HG02840 (cell line): Measurements from ENCODE around the gene CDT1.

Experiments
- ATAC-seq: cut with Tn5 transposase; IDR thresholded peaks from one replicate; pipeline ENCODE4 v1.9.1; 2021; ENCODE audit warnings: mild to moderate bottlenecking, moderate library complexity, moderate number of reproducible peaks; ENCODE audit not compliant: unreplicated experiment, low FRiP score

CDT1 gene

DNA sequence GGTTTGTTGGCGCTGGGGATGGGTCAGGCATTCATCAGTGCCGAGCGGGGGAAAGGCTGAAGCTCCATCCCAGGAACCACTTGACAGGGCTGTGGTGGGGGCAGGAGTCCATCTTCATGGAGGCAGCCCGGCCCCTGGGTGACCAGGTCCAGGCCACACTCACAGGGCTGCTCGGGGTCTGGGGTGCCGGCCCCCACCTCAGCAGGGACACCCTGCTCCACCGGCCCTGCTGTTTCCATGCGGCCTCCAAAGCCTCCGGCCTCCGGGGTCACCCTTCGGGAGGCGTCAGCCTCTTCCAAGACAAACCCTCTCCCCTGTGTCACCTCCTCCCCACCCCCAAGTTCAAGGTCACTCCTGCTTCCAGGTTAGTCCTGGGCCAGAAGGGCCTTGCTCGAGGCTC, 31.1 kb downstream of the CDT1 start:
- no peak for ATAC-seq

DNA sequence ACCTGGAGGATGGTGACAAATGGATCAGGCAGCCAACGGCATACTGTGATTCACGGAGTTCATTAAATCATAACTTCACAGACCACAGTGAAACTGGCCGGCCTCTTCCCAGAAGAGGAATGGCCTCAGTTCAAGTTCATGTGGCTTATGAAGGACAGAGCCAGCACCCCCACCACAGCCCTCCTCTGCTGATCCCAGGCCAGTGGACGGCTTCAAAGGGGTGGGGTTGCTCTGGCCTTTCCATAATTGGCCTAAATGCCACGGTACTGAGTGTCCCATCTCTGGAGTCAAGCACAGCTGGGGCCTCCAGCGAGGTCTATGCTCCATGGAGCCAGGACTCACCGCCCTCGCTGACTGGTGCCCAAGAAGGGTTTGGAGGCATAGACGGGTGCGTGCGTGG, 31.8 kb downstream of the CDT1 start:
- ATAC-seq = no peak

DNA sequence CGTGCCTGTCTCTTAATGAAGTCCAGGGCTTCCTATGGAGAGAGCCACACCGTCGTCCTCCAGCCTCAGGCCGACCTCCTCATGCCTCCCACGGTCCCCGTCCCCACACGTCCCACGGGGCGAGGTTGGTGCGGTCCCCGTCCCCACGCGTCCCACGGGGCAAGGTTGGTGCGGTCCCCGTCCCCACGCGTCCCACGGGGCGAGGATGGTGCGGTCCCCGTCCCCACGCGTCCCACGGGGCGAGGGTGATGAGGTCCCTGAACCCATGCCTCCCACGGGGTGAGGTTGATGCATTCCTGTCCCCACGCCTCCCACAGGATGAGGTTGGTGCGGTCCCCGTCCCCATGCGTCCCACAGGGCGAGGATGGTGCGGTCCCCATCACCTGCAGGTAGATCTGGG, 32.2 kb downstream of the CDT1 start:
- no peak for ATAC-seq

- ATAC-seq = no peak
Measured at GRCh38 chr16:88836791-88837190, 33.2 kb downstream of the CDT1 start.

GRCh38 chr16:88837806-88838205, 34.2 kb downstream of the CDT1 start:
- ATAC-seq = no peak

DNA sequence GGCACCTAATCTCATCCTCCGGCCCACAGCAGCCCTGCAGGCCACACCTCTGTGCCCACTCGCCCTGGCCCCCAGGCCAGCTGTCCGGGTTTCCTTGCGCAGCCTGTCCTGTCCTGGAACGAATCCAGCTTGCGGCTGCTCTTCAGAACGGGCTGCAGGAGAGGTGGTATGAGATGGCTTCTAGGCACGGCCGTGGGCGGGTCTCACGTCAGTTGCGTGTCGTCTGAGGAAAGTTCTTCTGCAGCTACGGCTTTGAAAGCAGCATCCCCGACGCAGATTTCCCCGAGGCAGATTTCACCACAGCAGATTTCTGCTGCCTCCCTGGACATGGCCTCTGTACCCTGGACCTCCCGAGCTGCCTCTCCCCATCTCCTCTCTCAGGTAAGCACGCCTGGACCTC, 35.0 kb downstream of the CDT1 start:
- no peak for ATAC-seq

DNA sequence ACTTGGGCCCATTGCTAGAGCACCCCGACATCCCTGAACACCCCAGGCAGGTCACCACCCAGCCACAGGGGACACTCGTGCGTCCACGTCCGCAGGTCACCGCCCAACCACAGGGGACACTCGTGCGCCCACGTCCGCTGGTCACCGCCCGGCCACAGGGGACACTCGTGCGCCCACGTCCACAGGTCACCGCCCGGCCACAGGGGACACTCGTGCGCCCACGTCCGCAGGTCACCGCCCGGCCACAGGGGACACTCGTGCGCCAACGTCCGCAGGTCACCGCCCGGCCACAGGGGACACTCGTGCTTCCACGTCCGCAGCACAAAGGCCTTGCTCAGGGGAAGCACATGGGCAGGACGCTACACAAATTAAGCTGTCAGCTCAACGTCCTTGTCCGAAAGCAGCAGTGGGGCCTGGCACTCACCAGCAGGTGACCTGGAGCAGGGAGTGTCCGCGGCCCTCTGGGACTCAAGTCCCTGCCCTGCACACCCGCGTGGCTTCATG, 35.5 kb downstream of the CDT1 start:
- no peak for ATAC-seq

DNA sequence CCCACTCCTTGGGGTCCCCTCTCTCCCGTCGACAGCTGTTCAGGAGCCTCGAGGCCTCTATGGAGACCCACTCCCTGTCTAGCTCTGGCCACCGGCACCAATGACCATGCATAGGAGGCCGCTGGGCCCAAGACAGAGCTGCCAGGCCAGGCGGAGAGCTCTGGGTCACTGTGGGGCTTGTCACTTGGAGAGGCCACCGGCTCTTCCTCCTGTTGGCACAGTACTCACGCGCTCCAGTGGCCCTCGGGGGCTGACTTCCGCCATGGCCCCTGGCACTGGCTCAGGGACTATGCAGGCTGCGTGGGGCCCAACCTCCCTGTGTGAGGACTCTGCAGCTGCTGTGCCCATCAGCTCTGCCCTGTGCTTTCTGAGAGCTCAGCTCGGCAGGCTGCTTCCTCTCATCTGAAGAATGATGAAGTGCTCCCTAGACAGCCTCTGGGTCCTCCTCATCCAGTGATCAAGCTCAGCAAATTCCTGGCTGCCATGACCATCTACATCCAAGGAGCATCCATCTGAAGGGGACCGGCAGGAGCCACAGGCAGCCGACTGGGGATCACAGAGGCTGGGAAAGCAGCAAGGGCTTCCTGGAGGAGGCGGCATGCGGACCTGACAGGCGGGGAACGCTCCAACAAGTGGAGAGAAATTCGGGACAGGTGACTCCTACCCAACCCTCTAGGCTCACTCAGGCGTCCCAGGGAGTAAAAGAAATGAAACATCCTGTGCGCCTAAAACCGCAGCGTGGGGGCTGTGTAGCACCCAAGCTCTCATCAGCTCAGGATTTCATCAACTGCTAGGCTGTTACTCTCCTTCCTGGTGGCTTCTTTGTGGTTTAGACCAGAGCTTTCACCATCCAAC, 36.4 kb downstream of the CDT1 start:
- no peak for ATAC-seq

GRCh38 chr16:88840600-88841215, 37.1 kb downstream of the CDT1 start:
- no peak for ATAC-seq

- ATAC-seq = no peak
Measured at GRCh38 chr16:88841521-88842307, 38.1 kb downstream of the CDT1 start.

DNA sequence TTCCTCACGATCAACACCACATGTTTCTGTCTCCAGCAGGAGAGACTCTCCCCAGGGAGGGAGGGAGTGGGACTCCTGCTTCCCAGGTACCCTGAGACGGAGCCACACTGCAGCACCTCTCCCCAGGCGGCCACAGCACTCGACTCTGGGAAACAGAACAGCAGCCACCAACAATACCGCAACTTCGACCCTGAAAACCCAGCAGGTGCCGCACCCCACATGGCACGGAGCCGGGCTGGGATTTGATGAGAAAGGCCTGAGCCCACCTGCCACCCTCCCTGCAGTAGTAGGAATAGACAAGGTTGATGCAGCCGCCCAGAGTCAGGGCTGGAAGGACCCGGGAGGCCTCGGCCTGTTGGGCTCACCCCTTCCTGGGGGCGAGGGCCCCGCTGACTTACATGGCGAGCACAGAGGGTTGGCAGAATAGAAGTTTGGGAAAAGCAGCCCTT, 38.7 kb downstream of the CDT1 start:
- no peak for ATAC-seq

GRCh38 chr16:88842806-88843205, 39.2 kb downstream of the CDT1 start:
- no peak for ATAC-seq

DNA sequence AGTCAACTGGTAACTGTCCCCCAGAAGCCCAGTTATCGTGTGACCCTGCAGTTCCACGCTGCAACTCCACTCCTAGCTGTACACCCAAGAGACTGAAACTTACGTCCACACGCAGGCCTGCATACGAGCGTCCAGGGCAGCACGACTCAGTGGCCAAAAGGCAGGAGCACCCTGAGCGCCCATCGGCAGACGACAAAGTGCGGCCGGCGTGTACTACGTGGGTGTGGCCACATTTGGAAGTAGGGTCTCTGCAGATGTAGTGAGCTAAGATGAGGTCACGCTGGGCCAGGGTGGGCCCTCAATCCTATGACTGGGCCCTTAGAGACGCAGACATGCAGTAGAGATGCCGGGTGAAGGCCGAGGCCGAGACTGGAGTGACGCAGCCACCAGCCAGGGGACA, 39.7 kb downstream of the CDT1 start:
- ATAC-seq = no peak

- ATAC-seq = no peak
Measured at GRCh38 chr16:88844419-88845036, 40.9 kb downstream of the CDT1 start.

DNA sequence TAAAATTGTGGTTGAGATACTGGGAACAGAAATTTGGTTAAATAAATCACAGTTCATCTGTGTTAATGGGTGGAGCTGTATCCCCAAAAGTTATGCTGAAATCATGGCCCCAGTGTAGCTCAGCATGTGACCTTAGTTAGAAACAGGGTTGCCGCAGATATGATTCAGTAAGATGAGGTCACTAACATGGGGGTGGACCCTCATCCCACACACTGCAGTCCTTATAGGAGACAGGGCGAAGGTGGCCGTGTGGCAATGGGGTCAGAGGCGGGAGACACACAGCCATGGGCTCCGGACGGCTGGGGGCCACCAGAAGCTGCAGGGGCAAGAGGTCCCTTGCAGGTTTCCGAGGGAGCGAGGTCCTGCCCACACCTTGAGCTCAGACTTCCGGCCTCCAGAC, 42.5 kb downstream of the CDT1 start:
- ATAC-seq = no peak

GRCh38 chr16:88847654-88848053, 44.1 kb downstream of the CDT1 start:
- no peak for ATAC-seq

DNA sequence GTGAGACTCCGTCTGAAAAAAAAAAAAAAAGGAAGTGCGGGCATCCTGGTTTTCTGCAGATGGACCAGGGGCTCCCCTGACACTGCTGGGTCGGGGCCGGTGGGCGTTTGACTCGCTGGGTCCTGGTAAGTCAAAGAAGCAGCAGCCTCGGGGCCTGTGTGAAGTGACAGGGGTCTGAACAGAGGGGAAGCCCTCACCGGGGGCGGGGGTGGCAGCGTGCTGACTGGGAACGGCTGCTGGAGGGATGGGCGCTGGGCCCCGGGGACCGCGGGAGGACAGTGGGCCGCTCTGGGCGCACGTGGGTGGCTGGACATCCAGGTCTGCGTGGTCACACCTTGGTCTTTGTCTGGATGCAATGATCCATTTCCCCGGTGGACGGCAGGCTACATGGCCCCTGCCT, 45.0 kb downstream of the CDT1 start:
- no peak for ATAC-seq

DNA sequence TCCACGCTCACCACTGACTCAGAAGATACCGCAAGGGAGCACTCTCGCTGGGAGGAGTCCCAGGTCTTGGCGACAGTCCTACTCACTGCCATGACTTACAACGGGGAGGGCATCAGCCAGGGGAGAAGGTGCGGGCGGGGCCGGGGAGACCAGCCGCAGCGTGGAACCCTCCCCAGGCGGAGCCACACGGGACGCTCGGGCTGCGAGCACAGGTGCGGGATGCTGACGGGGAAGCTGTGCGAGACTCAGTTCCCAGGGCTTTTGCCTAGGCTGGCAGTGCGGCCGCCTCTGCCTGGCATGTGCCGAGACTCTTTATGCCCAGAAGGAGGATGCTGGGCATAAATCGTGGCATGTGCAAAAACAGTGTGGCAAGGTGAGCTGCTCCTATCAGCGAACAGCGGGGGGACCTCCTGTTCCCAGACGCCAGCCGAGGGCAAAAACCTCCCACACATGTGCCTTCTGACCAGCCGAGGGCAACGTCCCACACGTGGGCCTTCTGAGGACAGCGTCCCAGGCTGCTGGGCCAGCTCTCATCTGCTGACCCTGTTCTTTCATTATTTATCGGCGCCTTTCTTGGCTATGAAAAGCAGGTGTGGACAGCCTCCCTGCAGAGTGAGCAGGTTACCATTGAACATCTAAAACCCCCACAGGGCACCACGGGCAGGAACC, 47.1 kb downstream of the CDT1 start:
- ATAC-seq = no peak

GRCh38 chr16:88851616-88852015, 48.0 kb downstream of the CDT1 start:
- no peak for ATAC-seq

- no peak for ATAC-seq
Measured at GRCh38 chr16:88853325-88853941, 49.8 kb downstream of the CDT1 start.
